Liver (tissue), 9 donors: ENCODE data around the gene SERPINC1. TPM values are rescaled to one million over a fixed set of nuclear protein-coding genes. Genes with fewer than 3 reads are reported as not detected.
A peak's percentile ranks its signal among the peaks of the same experiment; 100 is the strongest.
"Not testable (repeated sequence)": the region's sequence is repeated elsewhere in the genome, so short reads cannot be mapped to it uniquely, and the experiment has no call there.

ENCODE experiments used
- DNase-seq: peaks from one replicate; pipeline ENCODE4 v3.0.0-alpha.2; 2017; ENCODE audit warnings: low spot score
- H3K27ac ChIP-seq, 2 donors: one replicate each; pipeline ENCODE4 v1.7.0; 2013; ENCODE audit warnings: inconsistent platforms in 2 of 2, low read length in 2 of 2, control low read depth in 1 of 2, low read depth in 1 of 2, mild to moderate bottlenecking in 1 of 2
- H3K27me3 ChIP-seq, 4 donors: one replicate each; pipeline versions ENCODE4 v1.6.1 to v1.7.0; 2013; ENCODE audit warnings: low read length in 3 of 4, inconsistent platforms in 1 of 4, mild to moderate bottlenecking in 1 of 4, moderate library complexity in 1 of 4; ENCODE audit not compliant: control insufficient read depth in 4 of 4, insufficient read depth in 4 of 4
- H3K36me3 ChIP-seq, 4 donors: one replicate each; pipeline versions ENCODE4 v1.6.1 to v1.7.0; 2013; ENCODE audit warnings: low read length in 3 of 4, mild to moderate bottlenecking in 3 of 4, low read depth in 1 of 4, moderate library complexity in 1 of 4; ENCODE audit not compliant: control insufficient read depth in 4 of 4, insufficient read depth in 3 of 4
- H3K4me1 ChIP-seq, 4 donors: one replicate each; pipeline versions ENCODE4 v1.6.1 to v1.7.0; 2013; ENCODE audit warnings: low read length in 3 of 4, mild to moderate bottlenecking in 3 of 4, moderate library complexity in 1 of 4; ENCODE audit not compliant: control insufficient read depth in 4 of 4, insufficient read depth in 4 of 4
- H3K4me3 ChIP-seq, 3 donors: one replicate each; pipeline versions ENCODE4 v1.6.1 to v1.7.0; 2013; ENCODE audit warnings: low read length in 3 of 3, control low read depth in 1 of 3, low read depth in 1 of 3, mild to moderate bottlenecking in 1 of 3
- H3K9ac ChIP-seq, 2 donors: one replicate each; pipeline ENCODE4 v1.7.0; 2013; ENCODE audit warnings: low read length in 2 of 2, mild to moderate bottlenecking in 2 of 2, moderate library complexity in 2 of 2, control low read depth in 1 of 2, low read depth in 1 of 2
- H3K9me3 ChIP-seq, 4 donors: one replicate each; pipeline versions ENCODE4 v1.6.1 to v1.7.0; 2013; ENCODE audit warnings: low read length in 3 of 4; ENCODE audit not compliant: control insufficient read depth in 4 of 4
- ATF3 ChIP-seq: IDR thresholded peaks from 2 replicates; pipeline ENCODE4 v1.6.1; 2016; ENCODE audit warnings: antibody characterized with exemption
- CTCF ChIP-seq: fragments of 150-350 bp; IDR thresholded peaks from 2 replicates; pipeline ENCODE4 v1.5.1; 2017; ENCODE audit warnings: improper control_type of control experiment, low read depth, low read length; ENCODE audit not compliant: missing input control
- EGR1 ChIP-seq, 2 donors: IDR thresholded peaks; 2 replicates each; pipeline ENCODE4 v1.6.1; 2016 to 2018; ENCODE audit warnings: antibody characterized with exemption in 2 of 2, low read depth in 2 of 2
- FOXA1 ChIP-seq: IDR thresholded peaks from 2 replicates; pipeline ENCODE4 v1.6.1; 2016; ENCODE audit warnings: antibody characterized with exemption
- FOXA2 ChIP-seq: IDR thresholded peaks from 2 replicates; pipeline ENCODE4 v1.6.1; 2016; ENCODE audit warnings: antibody characterized with exemption
- GABPA ChIP-seq, 2 donors: IDR thresholded peaks in 1 of 2; conservative IDR thresholded peaks in 1 of 2; 2 replicates each; pipeline ENCODE4 v1.6.1; 2016; ENCODE audit warnings: antibody characterized with exemption in 2 of 2, mild to moderate bottlenecking in 1 of 2, moderate library complexity in 1 of 2
- HNF4A ChIP-seq, 2 donors: conservative IDR thresholded peaks; 2 replicates each; pipeline ENCODE4 v1.6.1; 2016; ENCODE audit warnings: antibody characterized with exemption in 2 of 2, mild to moderate bottlenecking in 2 of 2
- HNF4G ChIP-seq: IDR thresholded peaks from 2 replicates; pipeline ENCODE4 v1.6.1; 2016; ENCODE audit warnings: antibody characterized with exemption
- JUND ChIP-seq, 2 donors: IDR thresholded peaks; 2 replicates each; pipeline ENCODE4 v1.6.1; 2016; ENCODE audit warnings: antibody characterized with exemption in 2 of 2
- NR2F2 ChIP-seq: IDR thresholded peaks from 2 replicates; pipeline ENCODE4 v1.6.1; 2016; ENCODE audit warnings: antibody characterized with exemption
- RAD21 ChIP-seq, 2 donors: IDR thresholded peaks; 2 replicates each; pipeline ENCODE4 v1.6.1; 2016; ENCODE audit warnings: antibody characterized with exemption in 2 of 2, mild to moderate bottlenecking in 2 of 2
- REST ChIP-seq: IDR thresholded peaks from 2 replicates; pipeline ENCODE4 v1.6.1; 2016; ENCODE audit warnings: antibody characterized with exemption, mild to moderate bottlenecking
- RXRA ChIP-seq, 2 donors: IDR thresholded peaks; 2 replicates each; pipeline ENCODE4 v1.6.1; 2017 to 2018; ENCODE audit warnings: antibody characterized with exemption in 2 of 2, mild to moderate bottlenecking in 1 of 2
- SP1 ChIP-seq: IDR thresholded peaks from 2 replicates; pipeline ENCODE4 v1.6.1; 2018; ENCODE audit warnings: antibody characterized with exemption, mild to moderate bottlenecking
- TAF1 ChIP-seq: conservative IDR thresholded peaks from 2 replicates; pipeline ENCODE4 v1.6.1; 2016; ENCODE audit warnings: antibody characterized with exemption, mild to moderate bottlenecking
- YY1 ChIP-seq: IDR thresholded peaks from 2 replicates; pipeline ENCODE4 v1.6.1; 2016; ENCODE audit warnings: antibody characterized with exemption, mild to moderate bottlenecking
- ZBTB33 ChIP-seq: IDR thresholded peaks from 2 replicates; pipeline ENCODE4 v1.6.1; 2016; ENCODE audit warnings: antibody characterized with exemption
- WGBS: extraction: QIAGEN DNeasy Blood & Tissue Kit; methylation state at CpG from one replicate; pipeline ENCODE4 v1.1.7; 2013; 5-methylcytosine and 5-hydroxymethylcytosine counted together
- polyA plus RNA-seq, 2 donors: library from polyadenylated mRNA; stranded (reverse) in 1 of 2; unstranded in 1 of 2; fragments of 200-250 nt in 1 of 2; fragments of >200 nt in 1 of 2; fragmentation: Nextera tagmentation in 1 of 2; extraction: Ambion mirVana in 1 of 2; gene quantifications; one replicate each; pipeline versions ENCODE4 v1.2.1 to v1.2.3, GENCODE V29; 2013 to 2015
- total RNA-seq, 2 donors: library from RNA; depleted of rRNA; stranded (reverse); fragments of >200 nt; gene quantifications; one replicate each; pipeline ENCODE4 v1.2.3, GENCODE V29; 2014
- TF ChIP-seq, protein P1 (sequence below): IDR thresholded peaks from 2 replicates; pipeline ENCODE4 v1.6.1; 2016; ENCODE audit warnings: antibody characterized with exemption
- donor health status: healthy.
- donor health status: healthy.
- donor health status: healthy.
- donor health status: healthy.
- donor health status: healthy.

SERPINC1 gene
- total RNA-seq (1,000 to 10,000 TPM in 1 of 2 donors, 100 to 1,000 TPM in 1; 742 to 2,309 TPM), polyA plus RNA-seq (1,000 to 10,000 TPM; 2,515 to 2,589 TPM)

DNA sequence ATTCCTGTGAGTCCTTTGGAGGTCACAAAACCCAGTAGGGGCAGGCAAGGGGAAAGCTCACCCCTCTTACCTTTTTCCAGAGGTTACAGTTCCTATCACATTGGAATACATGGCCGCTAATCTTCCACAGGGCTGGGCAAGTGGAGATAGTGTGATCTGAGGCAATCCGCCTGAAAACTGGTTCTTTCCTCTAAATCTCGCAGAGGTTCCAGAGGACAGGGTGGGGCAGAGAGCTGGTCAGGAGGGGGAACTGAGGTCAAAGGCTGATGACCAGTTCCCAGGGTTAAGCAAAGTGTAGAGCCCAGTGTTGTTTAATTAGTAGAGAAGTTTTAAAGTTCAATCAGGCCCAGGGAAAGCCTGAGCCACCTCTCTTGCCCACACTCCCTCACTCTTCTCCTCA is at the start of gene SERPINC1:
Gene SERPINC1, minus strand, starts transcription at position 179 of the 400 bp plus-strand sequence. Its CDS starts 68 bp downstream, at position 111.
- peak; percentile 51 for DNase-seq
- Histone ChIP-seq H3K36me3 (peaks cover 3 to 14% (median 9%) of the 10 kb centered on the region in 4 donors), H3K9ac (peak within 1 kb of the TSS; percentile 63 to 70), H3K9me3 (no peaks in the 10 kb centered on the region), H3K27ac (peak within 1 kb of the TSS; percentile 67 to 82), H3K4me3 (peak within 1 kb of the TSS; percentile 66 to 96 (median 90)), H3K4me1 (peaks cover 4 to 47% (median 29%) of the 10 kb centered on the region in 4 donors), H3K27me3 (no peaks in the 10 kb centered on the region)
- TF ChIP-seq ATF3: peak; percentile 58
- TF ChIP-seq NR2F2: peak; percentile 46
- peak; percentile 70 for TF ChIP-seq TAF1
- TF ChIP-seq EGR1 (IDR thresholded peaks at IDR 0.05; ENCODE audit: low read depth in 2 of 2): peak in 1 of 2 donors; percentile 60
- peak; percentile 89 to 95 for TF ChIP-seq HNF4A (conservative IDR thresholded peaks at IDR 0.05)
- TF ChIP-seq HNF4G: peak; percentile 62
- TF ChIP-seq GABPA (IDR thresholded peaks at IDR 0.05 in 1 of 2, conservative IDR thresholded peaks at IDR 0.05 in 1 of 2): no peak
- TF ChIP-seq REST: peak; percentile 83
- peak in 1 of 2 donors; percentile 77 for TF ChIP-seq JUND (IDR thresholded peaks at IDR 0.05)
- peak; percentile 98 for TF ChIP-seq RXRA (IDR thresholded peaks at IDR 0.05)
- TF ChIP-seq SP1: peak; percentile 93
- peak; percentile 97 for TF ChIP-seq ZBTB33
- TF ChIP-seq YY1: peak; percentile 70
- no peak for TF ChIP-seq CTCF
- TF ChIP-seq, protein P1, sequence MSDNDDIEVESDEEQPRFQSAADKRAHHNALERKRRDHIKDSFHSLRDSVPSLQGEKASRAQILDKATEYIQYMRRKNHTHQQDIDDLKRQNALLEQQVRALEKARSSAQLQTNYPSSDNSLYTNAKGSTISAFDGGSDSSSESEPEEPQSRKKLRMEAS: peak; percentile 81
- peak in 1 of 2 donors; percentile 49 for TF ChIP-seq RAD21 (IDR thresholded peaks at IDR 0.05)
- peak; percentile 41 for TF ChIP-seq FOXA1
- TF ChIP-seq FOXA2: peak; percentile 44
- WGBS: 35% methylated on average over 3 of the region's 3 CpGs

- not testable (repeated sequence) for H3K4me3 ChIP-seq, H3K4me1 ChIP-seq, H3K27ac ChIP-seq, H3K9me3 ChIP-seq, H3K27me3 ChIP-seq, DNase-seq, H3K9ac ChIP-seq
- WGBS: 97% methylated on average over 5 of the region's 5 CpGs
- peaks cover 7 to 63% (median 46%) of the 10 kb centered on the region in 4 donors for H3K36me3 ChIP-seq
These were observed 48.8 kb upstream of the SERPINC1 start for GRCh38 chr1:173965896-173966295.
